ENCODE results near the gene TRDN.

DNA sequence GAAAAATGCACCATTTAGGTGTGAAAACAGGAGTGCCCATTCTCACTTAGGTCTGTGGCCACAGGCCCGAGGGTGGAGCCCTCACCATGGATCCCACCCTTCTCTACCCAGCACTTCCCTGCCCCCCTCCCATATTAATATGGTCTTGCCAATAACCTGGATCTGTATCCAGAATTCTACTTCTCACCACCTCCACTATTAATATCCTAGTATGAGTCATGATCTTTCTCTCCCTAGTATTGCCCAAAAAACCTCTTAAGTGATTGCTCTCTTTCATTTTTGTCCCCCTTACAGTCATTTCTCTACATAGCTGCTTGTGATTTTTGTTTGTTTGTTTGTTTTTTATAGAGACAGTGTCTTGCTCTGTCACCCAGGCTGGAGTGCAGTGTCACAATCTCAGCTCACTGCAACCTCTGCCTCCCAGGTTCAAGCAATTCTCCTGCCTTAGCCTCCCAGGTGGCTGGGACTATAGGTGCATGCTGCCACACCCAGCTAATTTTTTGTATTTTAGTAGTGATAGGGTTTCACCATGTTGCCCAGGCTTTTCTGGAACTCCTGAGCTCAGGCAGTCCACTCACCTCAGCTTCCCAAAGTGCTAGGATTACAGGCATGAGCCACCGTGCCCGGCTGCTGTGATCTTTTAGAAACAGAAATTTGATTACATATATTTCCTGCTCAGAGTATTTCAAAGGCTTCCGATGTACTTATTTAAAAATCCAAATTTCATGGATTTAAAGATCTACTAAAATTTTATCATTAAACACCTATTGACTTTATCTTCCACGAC lies 24.5 kb upstream of the TRDN start:
- TF ChIP-seq, protein P1, sequence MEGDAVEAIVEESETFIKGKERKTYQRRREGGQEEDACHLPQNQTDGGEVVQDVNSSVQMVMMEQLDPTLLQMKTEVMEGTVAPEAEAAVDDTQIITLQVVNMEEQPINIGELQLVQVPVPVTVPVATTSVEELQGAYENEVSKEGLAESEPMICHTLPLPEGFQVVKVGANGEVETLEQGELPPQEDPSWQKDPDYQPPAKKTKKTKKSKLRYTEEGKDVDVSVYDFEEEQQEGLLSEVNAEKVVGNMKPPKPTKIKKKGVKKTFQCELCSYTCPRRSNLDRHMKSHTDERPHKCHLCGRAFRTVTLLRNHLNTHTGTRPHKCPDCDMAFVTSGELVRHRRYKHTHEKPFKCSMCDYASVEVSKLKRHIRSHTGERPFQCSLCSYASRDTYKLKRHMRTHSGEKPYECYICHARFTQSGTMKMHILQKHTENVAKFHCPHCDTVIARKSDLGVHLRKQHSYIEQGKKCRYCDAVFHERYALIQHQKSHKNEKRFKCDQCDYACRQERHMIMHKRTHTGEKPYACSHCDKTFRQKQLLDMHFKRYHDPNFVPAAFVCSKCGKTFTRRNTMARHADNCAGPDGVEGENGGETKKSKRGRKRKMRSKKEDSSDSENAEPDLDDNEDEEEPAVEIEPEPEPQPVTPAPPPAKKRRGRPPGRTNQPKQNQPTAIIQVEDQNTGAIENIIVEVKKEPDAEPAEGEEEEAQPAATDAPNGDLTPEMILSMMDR (IDR thresholded peaks at IDR 0.05): no peak
- no peak for TF ChIP-seq POLR2A (IDR thresholded peaks at IDR 0.05)

Measured in body of pancreas (tissue), 4 donors.